DND-41 (cell line): ENCODE results near the gene HOXD8.

ENCODE experiments used
- ATAC-seq: fragments of 200-7000 bp; cut with Tn5 transposase; 3 replicates; pipeline ENCODE4 v1.9.1; 2021; ENCODE audit warnings: low read depth; ENCODE audit not compliant: insufficient read depth
- DNase-seq: peaks from one replicate; pipeline ENCODE4 v3.0.0-alpha.2; 2020
- H2AFZ ChIP-seq: 2 replicates; pipeline ENCODE4 v1.6.0; 2012; ENCODE audit warnings: low read depth, low read length
- H3K27ac ChIP-seq: 2 replicates; pipeline ENCODE4 v1.5.1; 2012; ENCODE audit warnings: low read length, inconsistent platforms
- H3K27me3 ChIP-seq: fragments of 200-600 bp; sonication (generic); 2 replicates; pipeline ENCODE4 v1.6.0; 2012; ENCODE audit warnings: low read length, mild to moderate bottlenecking, inconsistent platforms; ENCODE audit not compliant: insufficient read depth, poor library complexity
- H3K36me3 ChIP-seq: 2 replicates; pipeline ENCODE4 v1.5.1; 2012; ENCODE audit warnings: low read length, inconsistent platforms; ENCODE audit not compliant: insufficient read depth
- H3K4me1 ChIP-seq: 2 replicates; pipeline ENCODE4 v1.5.1; 2012; ENCODE audit warnings: mild to moderate bottlenecking, low read length; ENCODE audit not compliant: insufficient read depth
- H3K4me2 ChIP-seq: 2 replicates; pipeline ENCODE4 v1.6.0; 2012; ENCODE audit warnings: mild to moderate bottlenecking, moderate library complexity, low read length, inconsistent platforms; ENCODE audit not compliant: insufficient read depth
- H3K4me3 ChIP-seq, 2 experiments: fragments of 200-600 bp in 1 of 2; shearing (Covaris generic) in 1 of 2; 2 replicates each; pipeline ENCODE4 v1.5.1; 2012 to 2016; ENCODE audit warnings: inconsistent platforms in 2 of 2, low read length in 2 of 2, mild to moderate bottlenecking in 2 of 2, low read depth in 1 of 2, moderate library complexity in 1 of 2
- H3K79me2 ChIP-seq: 2 replicates; pipeline ENCODE4 v1.6.0; 2012; ENCODE audit warnings: low read length, inconsistent platforms; ENCODE audit not compliant: insufficient read depth
- H3K9ac ChIP-seq: 2 replicates; pipeline ENCODE4 v1.6.0; 2012; ENCODE audit warnings: low read depth, mild to moderate bottlenecking, inconsistent platforms, low read length, moderate library complexity
- H3K9me3 ChIP-seq: 2 replicates; pipeline ENCODE4 v1.5.1; 2012; ENCODE audit warnings: low read length, moderate library complexity, mild to moderate bottlenecking, inconsistent platforms; ENCODE audit not compliant: insufficient read depth, severe bottlenecking
- H4K20me1 ChIP-seq: 2 replicates; pipeline ENCODE4 v1.6.0; 2012; ENCODE audit warnings: low read length; ENCODE audit not compliant: insufficient read depth
- EZH2 ChIP-seq: IDR thresholded peaks from 3 replicates; pipeline ENCODE4 v1.6.1; 2012; ENCODE audit warnings: borderline replicate concordance, low read depth, mild to moderate bottlenecking, moderate library complexity, low read length, inconsistent platforms; ENCODE audit not compliant: severe bottlenecking
- TF ChIP-seq, protein P1 (sequence below): IDR thresholded peaks from 2 replicates; pipeline ENCODE4 v1.5.1; 2012; ENCODE audit warnings: borderline replicate concordance, low read length, moderate library complexity, mild to moderate bottlenecking; ENCODE audit not compliant: poor library complexity, severe bottlenecking; ENCODE audit errors: extremely low read depth

The HOXD8 gene

DNA sequence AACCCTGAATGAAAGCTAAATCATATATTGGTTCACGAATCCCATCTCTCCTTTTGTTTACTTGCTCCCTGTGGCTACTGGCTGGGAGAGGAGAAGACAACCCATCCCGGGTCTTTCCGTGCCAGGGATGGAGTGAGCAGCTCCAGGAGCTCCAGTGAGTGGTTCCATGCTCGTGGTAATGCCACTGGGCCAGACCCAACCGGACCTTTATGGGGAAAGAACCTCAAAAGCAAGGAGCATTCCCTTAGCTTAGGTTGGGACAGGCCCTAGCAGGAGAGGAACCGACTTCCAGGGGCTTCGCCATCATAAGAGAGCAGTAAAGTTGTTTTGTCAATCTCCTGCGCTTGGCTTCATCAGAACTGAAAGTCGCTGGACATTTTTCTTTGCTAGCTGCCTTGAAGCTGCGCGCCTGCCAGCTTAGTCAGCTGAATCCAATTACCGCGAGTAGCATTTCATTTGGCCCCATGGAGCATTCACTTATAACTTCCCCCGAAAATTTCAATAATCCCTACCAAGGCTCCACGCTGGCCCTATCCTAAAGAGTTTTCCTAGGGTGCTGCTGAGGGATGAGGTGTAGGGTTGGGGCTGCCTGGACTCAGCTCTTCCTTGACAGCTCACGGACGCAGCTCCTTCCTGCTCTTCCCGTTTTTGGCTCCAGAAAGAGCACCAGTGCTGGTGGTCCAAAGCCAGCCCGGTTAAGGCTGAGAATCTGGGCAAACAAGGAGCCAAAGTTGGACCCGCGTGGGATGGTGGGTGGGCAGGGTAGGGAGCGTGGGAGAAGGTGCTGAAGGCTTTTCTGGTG lies 32.5 kb downstream of the HOXD8 start:
- DNase-seq, result no peak
- H2AFZ ChIP-seq, result no peak overlapping the region
- no peak for ATAC-seq
- no peaks in the 10 kb centered on the region for H3K79me2 ChIP-seq
- no peak overlapping the region for H3K4me2 ChIP-seq
- no peak overlapping the region for H3K9ac ChIP-seq
- H3K27ac ChIP-seq, result no peak overlapping the region
- H3K4me3 ChIP-seq, result no peak overlapping the region
- H3K36me3 ChIP-seq, result no peaks in the 10 kb centered on the region
- H4K20me1 ChIP-seq, result no peaks in the 10 kb centered on the region
- H3K27me3 ChIP-seq, result peaks cover 3% of the 10 kb centered on the region
- TF ChIP-seq, protein P1, sequence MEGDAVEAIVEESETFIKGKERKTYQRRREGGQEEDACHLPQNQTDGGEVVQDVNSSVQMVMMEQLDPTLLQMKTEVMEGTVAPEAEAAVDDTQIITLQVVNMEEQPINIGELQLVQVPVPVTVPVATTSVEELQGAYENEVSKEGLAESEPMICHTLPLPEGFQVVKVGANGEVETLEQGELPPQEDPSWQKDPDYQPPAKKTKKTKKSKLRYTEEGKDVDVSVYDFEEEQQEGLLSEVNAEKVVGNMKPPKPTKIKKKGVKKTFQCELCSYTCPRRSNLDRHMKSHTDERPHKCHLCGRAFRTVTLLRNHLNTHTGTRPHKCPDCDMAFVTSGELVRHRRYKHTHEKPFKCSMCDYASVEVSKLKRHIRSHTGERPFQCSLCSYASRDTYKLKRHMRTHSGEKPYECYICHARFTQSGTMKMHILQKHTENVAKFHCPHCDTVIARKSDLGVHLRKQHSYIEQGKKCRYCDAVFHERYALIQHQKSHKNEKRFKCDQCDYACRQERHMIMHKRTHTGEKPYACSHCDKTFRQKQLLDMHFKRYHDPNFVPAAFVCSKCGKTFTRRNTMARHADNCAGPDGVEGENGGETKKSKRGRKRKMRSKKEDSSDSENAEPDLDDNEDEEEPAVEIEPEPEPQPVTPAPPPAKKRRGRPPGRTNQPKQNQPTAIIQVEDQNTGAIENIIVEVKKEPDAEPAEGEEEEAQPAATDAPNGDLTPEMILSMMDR, result no peak
- TF ChIP-seq EZH2, result no peak
- no peaks in the 10 kb centered on the region for H3K9me3 ChIP-seq
- no peaks in the 10 kb centered on the region for H3K4me1 ChIP-seq

DNA sequence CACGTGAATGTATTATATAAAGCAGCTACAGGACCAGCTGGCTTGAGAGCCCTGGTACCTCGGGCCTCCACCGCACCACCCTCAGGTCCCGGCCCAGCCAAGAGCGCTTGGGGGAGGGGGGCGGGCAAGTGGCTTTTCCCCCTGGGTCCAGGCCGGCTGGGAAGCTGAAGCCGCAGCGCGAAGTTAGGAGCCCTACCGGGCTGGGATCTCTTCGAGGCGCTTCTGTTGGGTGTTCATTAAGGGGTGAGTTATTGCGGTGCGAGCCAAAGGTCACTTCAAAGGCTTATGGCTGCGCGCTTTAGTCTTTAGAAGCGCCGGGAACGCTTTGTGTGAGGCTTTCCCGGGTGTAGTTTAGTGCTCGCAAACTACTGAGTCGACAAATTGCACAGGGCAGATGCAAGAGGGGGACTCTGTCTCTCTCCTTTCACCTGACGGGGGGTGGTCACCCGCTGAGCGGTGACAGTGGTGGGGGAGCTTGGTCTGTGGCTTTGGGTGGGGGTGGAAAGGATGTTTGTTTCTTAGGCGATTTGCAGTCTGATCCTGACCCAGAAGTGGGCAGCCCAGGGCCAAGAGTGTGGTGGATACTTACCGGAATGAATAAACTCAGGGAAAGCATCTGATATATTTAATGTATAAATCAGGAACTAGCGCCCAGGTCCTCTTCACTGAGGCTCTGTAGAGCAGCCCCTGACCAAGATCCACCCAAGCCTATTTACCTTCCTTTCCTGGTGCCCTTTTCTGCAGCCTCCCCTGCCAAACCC lies 33.6 kb downstream of the HOXD8 start:
- ATAC-seq (no peak), DNase-seq (no peak)
- Histone ChIP-seq H3K4me2 (no peak overlapping the region), H3K79me2 (no peaks in the 10 kb centered on the region), H3K36me3 (no peaks in the 10 kb centered on the region), H3K9ac (no peak overlapping the region), H3K4me3 (no peak overlapping the region), H2AFZ (no peak overlapping the region), H3K4me1 (no peaks in the 10 kb centered on the region), H3K27ac (no peak overlapping the region), H4K20me1 (no peaks in the 10 kb centered on the region), H3K9me3 (no peaks in the 10 kb centered on the region), H3K27me3 (peaks cover 3% of the 10 kb centered on the region)
- no peak for TF ChIP-seq EZH2
- TF ChIP-seq, protein P1, result no peak

DNA sequence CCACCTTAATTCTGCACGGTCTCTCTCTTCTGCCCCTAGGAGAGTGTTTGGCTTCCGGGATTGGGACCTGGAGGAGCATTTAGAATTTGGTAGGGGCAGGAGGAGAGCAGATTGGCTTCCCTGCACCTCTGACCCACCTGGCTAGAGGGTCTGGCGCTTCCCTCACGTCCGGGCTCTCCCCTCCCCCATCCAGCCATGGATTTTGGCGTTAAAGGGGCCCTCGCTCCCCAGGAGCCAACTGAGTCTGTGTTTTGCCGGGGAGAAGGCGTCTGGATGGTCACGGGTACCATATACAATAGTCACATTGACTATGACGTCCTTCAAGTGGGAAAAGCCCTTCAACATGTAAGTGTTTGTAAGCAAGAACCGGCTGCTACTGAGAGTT lies 34.2 kb downstream of the HOXD8 start:
- Histone ChIP-seq H3K27me3 (peaks cover 3% of the 10 kb centered on the region), H3K79me2 (no peaks in the 10 kb centered on the region), H2AFZ (no peak overlapping the region), H3K4me3 (no peak overlapping the region), H3K36me3 (no peaks in the 10 kb centered on the region), H3K9me3 (no peaks in the 10 kb centered on the region), H3K4me1 (no peaks in the 10 kb centered on the region), H4K20me1 (no peaks in the 10 kb centered on the region), H3K9ac (no peak overlapping the region), H3K4me2 (no peak overlapping the region), H3K27ac (no peak overlapping the region)
- DNase-seq, result no peak
- TF ChIP-seq, protein P1, result no peak
- no peak for TF ChIP-seq EZH2
- no peak for ATAC-seq
